Activated naive CD8-positive, alpha-beta T cell treated with anti-CD3 and anti-CD28 coated beads for 36 hours (primary cell): ENCODE results near the gene MSI2. TPM values are rescaled to one million over a fixed set of nuclear protein-coding genes. Genes with fewer than 3 reads are reported as not detected.

ENCODE experiments used
- DNase-seq: peaks from one replicate; pipeline ENCODE4 v3.0.0; 2021
- H3K27ac Mint-ChIP-seq: one replicate; pipeline ENCODE4 v1.8.0; 2022; ENCODE audit warnings: mild to moderate bottlenecking, moderate library complexity, mixed read lengths
- H3K27me3 Mint-ChIP-seq: one replicate; pipeline ENCODE4 v1.8.0; 2022; ENCODE audit warnings: mild to moderate bottlenecking, mixed read lengths
- H3K36me3 Mint-ChIP-seq: one replicate; pipeline ENCODE4 v1.8.0; 2021; ENCODE audit warnings: mild to moderate bottlenecking, mixed read lengths
- H3K4me1 Mint-ChIP-seq: one replicate; pipeline ENCODE4 v1.8.0; 2021; ENCODE audit warnings: mixed read lengths
- H3K4me3 Mint-ChIP-seq: one replicate; pipeline ENCODE4 v1.8.0; 2022; ENCODE audit warnings: mild to moderate bottlenecking, moderate library complexity, mixed read lengths
- H3K9me3 Mint-ChIP-seq: one replicate; pipeline ENCODE4 v1.8.0; 2022; ENCODE audit warnings: mixed read lengths
- total RNA-seq, 2 experiments: library from RNA; stranded (reverse); gene quantifications; one replicate each; pipeline ENCODE4 v1.2.3, GENCODE V29; 2021

MSI2 gene
- total RNA-seq, 2 experiments from 2014 or later, result 48.0 to 49.4 TPM

DNA sequence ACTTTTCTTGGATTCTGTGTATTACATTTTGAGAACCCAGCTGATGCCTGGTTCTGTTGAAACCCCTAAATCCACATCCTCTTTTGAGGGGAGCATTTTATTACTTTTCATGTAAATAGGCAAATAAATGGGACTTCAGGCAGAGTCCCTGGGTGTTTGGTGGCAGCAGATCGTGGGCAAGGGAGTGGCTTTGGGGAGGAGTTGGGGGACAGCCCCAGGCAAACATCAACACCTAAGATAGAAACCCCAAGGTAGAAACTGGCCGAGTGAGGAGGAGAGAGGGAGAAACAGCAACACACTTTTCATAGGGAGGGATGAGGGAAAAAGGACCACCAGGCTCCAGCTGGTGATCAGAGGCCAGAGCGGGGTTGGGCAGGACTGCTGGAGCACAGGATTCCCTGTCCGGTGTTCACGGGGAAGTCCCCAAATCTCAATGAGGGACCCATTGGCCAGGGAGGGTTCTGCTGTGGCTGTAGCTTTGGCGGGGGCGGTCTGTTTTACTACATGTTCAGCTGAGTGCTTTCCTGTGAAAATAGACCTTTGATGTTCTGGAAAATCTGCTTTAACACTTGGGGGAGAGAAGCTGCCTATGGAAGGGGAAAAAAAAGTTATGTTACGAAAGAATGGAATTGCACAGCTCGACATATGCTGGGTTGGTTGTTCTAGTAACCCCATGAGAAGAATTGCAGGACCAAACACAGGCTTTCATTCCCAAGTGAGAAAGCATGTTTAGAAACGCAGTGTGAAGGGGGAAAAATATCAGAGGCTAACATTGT is 46.6 kb downstream of the MSI2 start:
- no peaks in the 10 kb centered on the region for H3K27me3 Mint-ChIP-seq
- H3K4me3 Mint-ChIP-seq, result no peak overlapping the region
- H3K9me3 Mint-ChIP-seq, result peaks cover 8% of the 10 kb centered on the region
- DNase-seq, result no peak
- peaks cover 31% of the 10 kb centered on the region for H3K4me1 Mint-ChIP-seq
- H3K36me3 Mint-ChIP-seq, result peaks cover 44% of the 10 kb centered on the region
- peak overlapping the region; percentile 0 for H3K27ac Mint-ChIP-seq

DNA sequence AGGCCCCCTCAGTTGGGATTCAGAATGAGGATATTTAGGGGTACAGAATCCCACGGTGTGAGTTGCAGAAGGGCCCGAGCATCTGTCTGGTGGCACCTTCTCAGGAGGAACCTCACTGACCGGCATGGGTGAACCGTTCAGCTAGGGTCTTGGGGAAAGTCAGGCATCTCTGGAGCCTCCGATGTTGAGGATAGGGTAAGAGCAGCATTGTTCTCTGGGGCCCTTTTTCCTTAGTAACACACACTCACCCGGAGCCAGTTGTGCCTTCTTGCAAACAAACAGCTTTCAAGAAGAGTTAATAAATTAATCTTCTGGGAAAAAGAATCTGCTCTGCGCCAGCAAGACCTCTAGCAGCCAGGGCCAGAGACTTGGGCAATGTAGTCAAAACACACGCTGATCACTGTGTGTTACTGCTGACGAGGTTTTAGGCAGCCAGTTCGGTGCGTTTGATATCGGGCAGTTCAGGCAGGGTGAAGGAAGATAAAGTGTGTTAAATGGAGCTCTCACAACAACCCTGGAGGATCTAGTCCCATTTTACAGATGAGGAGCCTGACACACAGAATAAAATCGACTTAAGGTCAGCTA is 48.9 kb downstream of the MSI2 start:
- H3K27me3 Mint-ChIP-seq, result no peaks in the 10 kb centered on the region
- H3K27ac Mint-ChIP-seq, result no peak overlapping the region
- peaks cover 25% of the 10 kb centered on the region for H3K36me3 Mint-ChIP-seq
- H3K4me1 Mint-ChIP-seq, result peaks cover 36% of the 10 kb centered on the region
- H3K4me3 Mint-ChIP-seq, result no peak overlapping the region
- peaks cover 5% of the 10 kb centered on the region for H3K9me3 Mint-ChIP-seq
- DNase-seq, result no peak

DNA sequence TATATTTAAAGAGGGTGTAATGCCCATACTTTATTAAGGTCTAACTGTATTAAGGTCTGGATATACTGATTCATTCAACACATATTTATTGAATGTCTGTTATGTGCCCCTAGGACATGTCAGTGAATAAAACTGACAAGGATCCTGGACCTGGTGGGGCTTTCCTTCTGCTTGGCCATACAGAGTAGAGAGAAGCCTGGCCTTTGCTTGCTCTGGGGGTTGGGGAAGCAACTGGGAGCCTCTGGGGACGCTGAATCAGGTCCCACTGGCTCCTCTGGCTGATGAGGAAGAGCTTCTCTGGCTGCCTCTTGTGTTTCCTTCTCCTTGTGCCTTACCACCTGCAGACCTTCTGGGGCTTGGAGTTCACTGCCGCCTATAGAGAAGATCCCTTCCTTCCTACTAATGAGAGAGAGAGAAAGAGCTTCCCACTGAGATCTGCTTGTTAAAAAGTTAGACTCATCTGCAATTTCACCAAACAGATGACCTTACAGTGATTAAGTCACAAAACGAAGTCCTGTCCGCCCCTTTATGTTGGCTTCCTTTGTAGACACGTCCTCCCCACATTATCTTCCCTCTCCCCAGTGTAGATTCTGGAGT is 49.7 kb downstream of the MSI2 start:
- H3K4me3 Mint-ChIP-seq, result no peak overlapping the region

GRCh38 chr17:57308543-57309186 is 52.3 kb downstream of the MSI2 start:
- Mint-ChIP-seq H3K9me3 (no peaks in the 10 kb centered on the region), H3K4me3 (no peak overlapping the region), H3K4me1 (peaks cover 18% of the 10 kb centered on the region), H3K36me3 (peaks cover 6% of the 10 kb centered on the region), H3K27ac (no peak overlapping the region), H3K27me3 (no peaks in the 10 kb centered on the region)
- DNase-seq, result no peak

More for the DNA sequence above, 49.7 kb downstream of the MSI2 start:
- Mint-ChIP-seq H3K27ac (no peak overlapping the region), H3K36me3 (peaks cover 18% of the 10 kb centered on the region), H3K4me1 (peaks cover 31% of the 10 kb centered on the region), H3K9me3 (no peaks in the 10 kb centered on the region), H3K27me3 (no peaks in the 10 kb centered on the region)
- no peak for DNase-seq

DNA sequence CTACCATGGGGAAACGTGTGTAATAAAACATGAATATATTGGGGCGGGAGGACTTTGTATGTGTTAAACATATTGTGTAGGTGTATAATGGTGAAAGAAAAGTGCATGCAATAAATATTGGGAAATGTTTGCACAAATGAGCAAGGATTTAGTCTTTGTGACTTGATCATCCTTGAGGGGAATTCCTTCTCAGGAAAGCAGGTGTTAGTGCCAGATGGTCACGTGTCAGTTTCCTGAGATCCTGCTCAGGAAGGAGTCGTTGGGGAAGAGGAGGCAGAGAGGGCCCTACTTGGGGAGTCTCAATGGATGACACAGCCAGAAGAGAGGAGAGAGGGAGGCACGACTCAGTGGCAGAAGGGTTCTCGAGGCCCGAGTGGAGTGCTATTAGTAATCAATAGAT is 53.2 kb downstream of the MSI2 start:
- Mint-ChIP-seq H3K27me3 (no peaks in the 10 kb centered on the region), H3K4me1 (peaks cover 16% of the 10 kb centered on the region), H3K36me3 (peaks cover 6% of the 10 kb centered on the region), H3K27ac (no peak overlapping the region), H3K9me3 (no peaks in the 10 kb centered on the region), H3K4me3 (no peak overlapping the region)
- no peak for DNase-seq

- Mint-ChIP-seq H3K4me1 (peaks cover 18% of the 10 kb centered on the region), H3K9me3 (no peaks in the 10 kb centered on the region), H3K36me3 (peaks cover 6% of the 10 kb centered on the region), H3K27ac (no peak overlapping the region), H3K4me3 (no peak overlapping the region), H3K27me3 (no peaks in the 10 kb centered on the region)
- no peak for DNase-seq
Measured at GRCh38 chr17:57311281-57312216, 55.2 kb downstream of the MSI2 start.

- H3K4me1 Mint-ChIP-seq, result peaks cover 18% of the 10 kb centered on the region
- no peak overlapping the region for H3K27ac Mint-ChIP-seq
- H3K4me3 Mint-ChIP-seq, result no peak overlapping the region
- DNase-seq, result no peak
- no peaks in the 10 kb centered on the region for H3K9me3 Mint-ChIP-seq
- no peaks in the 10 kb centered on the region for H3K27me3 Mint-ChIP-seq
- H3K36me3 Mint-ChIP-seq, result peaks cover 2% of the 10 kb centered on the region
Measured at GRCh38 chr17:57312242-57312641, 55.9 kb downstream of the MSI2 start.

- DNase-seq, result no peak
- Mint-ChIP-seq H3K4me3 (no peak overlapping the region), H3K36me3 (no peaks in the 10 kb centered on the region), H3K9me3 (no peaks in the 10 kb centered on the region), H3K27ac (no peak overlapping the region), H3K4me1 (peaks cover 14% of the 10 kb centered on the region), H3K27me3 (no peaks in the 10 kb centered on the region)
Measured at GRCh38 chr17:57313097-57313835, 56.9 kb downstream of the MSI2 start.

DNA sequence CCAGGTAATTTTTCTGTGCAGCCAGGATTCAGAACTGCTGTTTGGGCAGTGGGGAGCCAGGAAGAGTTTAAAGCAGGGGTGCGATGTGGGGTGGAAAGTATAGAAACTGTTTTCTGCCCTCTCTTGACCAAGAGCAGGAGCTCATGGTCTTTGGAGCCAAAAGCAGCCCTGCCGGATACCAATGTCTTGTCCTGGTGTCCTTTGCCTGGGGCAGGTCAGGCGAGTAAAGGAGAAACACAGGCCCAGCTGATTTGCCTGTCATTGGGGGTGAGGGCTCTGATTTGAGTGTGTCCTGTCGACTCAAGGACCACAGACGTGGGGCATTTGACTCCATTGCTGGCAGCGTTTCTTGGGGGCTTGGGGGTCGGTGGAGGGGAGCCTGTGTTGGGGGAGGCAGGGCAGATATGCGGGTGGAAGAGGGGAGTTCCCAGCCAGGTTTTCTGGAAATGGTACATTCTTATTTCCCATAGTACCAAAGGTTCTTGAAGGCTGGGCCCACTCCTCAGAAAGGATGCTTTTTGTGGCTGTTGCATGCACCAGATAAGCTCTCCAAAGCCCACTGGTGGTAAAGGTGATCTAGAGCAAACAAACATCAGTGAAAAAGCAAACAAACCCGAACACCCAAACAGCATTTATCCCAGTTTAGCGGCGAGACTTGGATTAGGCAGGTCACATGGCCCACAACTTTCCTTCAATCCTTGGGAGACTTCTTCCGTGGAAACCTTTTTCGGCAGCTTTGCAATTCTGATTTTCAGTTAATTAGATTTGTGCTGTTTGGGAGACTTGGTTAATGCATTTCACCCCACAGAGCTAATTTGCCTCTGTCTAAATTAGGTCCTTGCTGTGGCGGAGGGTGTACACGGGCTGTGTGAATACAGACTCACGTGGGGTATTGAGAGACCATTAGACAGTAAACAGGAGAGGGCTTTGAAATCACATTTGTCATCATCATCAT is 59.0 kb downstream of the MSI2 start:
- Mint-ChIP-seq H3K9me3 (no peaks in the 10 kb centered on the region), H3K4me3 (no peak overlapping the region), H3K27me3 (no peaks in the 10 kb centered on the region), H3K4me1 (peaks cover 10% of the 10 kb centered on the region), H3K27ac (no peak overlapping the region), H3K36me3 (no peaks in the 10 kb centered on the region)
- DNase-seq, result no peak

DNA sequence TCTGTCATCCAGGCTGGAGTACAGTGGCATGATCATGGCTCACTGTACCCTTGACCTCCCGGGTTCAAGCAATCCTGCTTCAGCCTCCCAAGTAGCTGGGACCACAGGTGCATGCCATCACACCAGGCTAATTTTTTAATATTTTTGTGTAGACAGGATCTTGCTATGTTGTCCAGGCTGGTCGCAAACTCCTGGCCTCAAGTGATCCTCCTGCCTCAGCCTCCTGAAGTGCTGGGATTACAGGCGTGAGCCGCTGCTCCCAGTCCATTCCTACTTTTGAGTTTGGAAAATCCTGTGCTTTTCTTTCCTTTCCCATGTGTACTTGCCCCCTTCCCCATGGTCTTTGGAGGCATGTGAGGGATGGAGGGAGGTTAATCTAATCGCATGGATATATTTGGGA is 60.0 kb downstream of the MSI2 start:
- Mint-ChIP-seq H3K4me3 (no peak overlapping the region), H3K36me3 (no peaks in the 10 kb centered on the region), H3K27ac (no peak overlapping the region), H3K9me3 (no peaks in the 10 kb centered on the region), H3K27me3 (no peaks in the 10 kb centered on the region), H3K4me1 (peaks cover 8% of the 10 kb centered on the region)
- no peak for DNase-seq

- Mint-ChIP-seq H3K4me1 (peaks cover 9% of the 10 kb centered on the region), H3K27me3 (no peaks in the 10 kb centered on the region), H3K27ac (no peak overlapping the region), H3K9me3 (no peaks in the 10 kb centered on the region), H3K36me3 (no peaks in the 10 kb centered on the region), H3K4me3 (no peak overlapping the region)
- no peak for DNase-seq
Measured at GRCh38 chr17:57317079-57317478, 60.8 kb downstream of the MSI2 start.

GRCh38 chr17:57318913-57319312 is 62.6 kb downstream of the MSI2 start:
- no peak for DNase-seq
- Mint-ChIP-seq H3K4me3 (no peak overlapping the region), H3K9me3 (no peaks in the 10 kb centered on the region), H3K27me3 (no peaks in the 10 kb centered on the region), H3K36me3 (peaks cover 3% of the 10 kb centered on the region), H3K4me1 (peaks cover 15% of the 10 kb centered on the region), H3K27ac (no peak overlapping the region)

GRCh38 chr17:57319806-57320205 is 63.5 kb downstream of the MSI2 start:
- Mint-ChIP-seq H3K9me3 (no peaks in the 10 kb centered on the region), H3K4me1 (peaks cover 13% of the 10 kb centered on the region), H3K36me3 (peaks cover 4% of the 10 kb centered on the region), H3K27ac (no peak overlapping the region), H3K27me3 (no peaks in the 10 kb centered on the region), H3K4me3 (no peak overlapping the region)
- no peak for DNase-seq
